ENCODE results near the gene TNFRSF18. TPM values are rescaled to one million over a fixed set of nuclear protein-coding genes. Genes with fewer than 3 reads are reported as not detected.
A peak's percentile ranks its signal among the peaks of the same experiment; 100 is the strongest.

The TNFRSF18 gene
- total and polyA plus RNA-seq, 7 experiments from 2014 or later: 0.32 to 81.7 (median 7.6) TPM; not detected in 3

DNA sequence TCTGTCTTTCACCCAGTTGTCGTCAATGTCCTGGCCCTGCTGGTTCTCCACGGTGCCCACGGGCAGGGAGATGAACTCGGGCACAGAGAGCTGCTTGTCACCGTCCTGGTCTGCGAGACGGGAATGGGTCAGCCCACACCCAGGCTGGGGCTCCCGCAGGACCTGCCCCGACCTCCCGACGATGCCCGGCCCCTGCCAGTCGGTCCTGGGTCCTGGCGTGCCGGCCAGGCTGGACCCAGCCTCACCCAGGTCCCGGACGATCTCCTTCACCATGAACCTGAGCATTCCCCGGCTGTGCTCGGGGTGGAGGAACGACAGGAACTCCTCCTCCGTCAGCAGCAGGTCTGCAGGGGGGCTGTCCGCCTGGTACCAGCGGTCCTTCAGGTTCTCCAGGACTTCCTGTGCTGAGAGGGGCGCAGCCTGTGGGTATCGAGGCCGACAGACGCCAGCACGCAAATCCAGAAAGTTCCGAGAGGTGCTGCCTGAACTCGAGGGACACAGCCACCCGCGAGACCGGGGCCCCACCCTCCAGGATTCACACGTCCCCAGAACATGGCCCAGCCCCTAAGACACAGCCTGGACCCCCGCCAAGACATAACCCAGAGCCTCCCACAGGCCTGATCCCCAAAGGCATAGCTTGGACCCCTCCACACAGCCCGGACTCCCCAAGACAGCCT lies 12.3 kb upstream of the TNFRSF18 start:
- ChIA-PET CTCF (interaction anchor here (0.8 kb wide), 1 partner anchor 223 kb away, joined by 3 read pairs; no protein-coding TSS in a partner anchor), POLR2A (no interaction called here)
- H3K27ac ChIP-seq (ENCODE audit: low read depth, low read length): no peak overlapping the region
- no peaks in the 10 kb centered on the region for H3K27me3 ChIP-seq (ENCODE audit: control insufficient read depth in 2 of 2, insufficient read depth in 2 of 2, low read length in 2 of 2)
- H3K4me1 ChIP-seq (ENCODE audit: control insufficient read depth in 2 of 2, insufficient read depth in 2 of 2, low read length in 2 of 2): peaks cover 6 to 17% of the 10 kb centered on the region in 2 donors
- H3K36me3 ChIP-seq (ENCODE audit: control insufficient read depth in 2 of 3, insufficient read depth in 3 of 3, low read length in 3 of 3): peaks cover 0 to 74% (median 3%) of the 10 kb centered on the region in 3 experiments
- ATAC-seq: no peak
- DNase-seq: no peak
- peak overlapping the region in 1 of 9 donors; percentile 13 for H3K27ac Mint-ChIP-seq
- peaks cover 0 to 40% (median 21%) of the 10 kb centered on the region in 7 donors for H3K4me1 Mint-ChIP-seq
- H3K4me3 Mint-ChIP-seq: peak overlapping the region in 2 of 10 donors; percentile 17 to 59
- intact Hi-C loops (cut with micrococcal nuclease): no loop called here
- H3K4me3 ChIP-seq (ENCODE audit: low read length): no peak overlapping the region
- H3K9me3 ChIP-seq (ENCODE audit: control insufficient read depth in 2 of 3, low read length in 3 of 3): no peaks in the 10 kb centered on the region
- no peaks in the 10 kb centered on the region for H3K27me3 Mint-ChIP-seq
- no peaks in the 10 kb centered on the region for H3K9me3 Mint-ChIP-seq
- peaks cover 5 to 24% (median 8%) of the 10 kb centered on the region in 5 donors for H3K36me3 Mint-ChIP-seq

DNA sequence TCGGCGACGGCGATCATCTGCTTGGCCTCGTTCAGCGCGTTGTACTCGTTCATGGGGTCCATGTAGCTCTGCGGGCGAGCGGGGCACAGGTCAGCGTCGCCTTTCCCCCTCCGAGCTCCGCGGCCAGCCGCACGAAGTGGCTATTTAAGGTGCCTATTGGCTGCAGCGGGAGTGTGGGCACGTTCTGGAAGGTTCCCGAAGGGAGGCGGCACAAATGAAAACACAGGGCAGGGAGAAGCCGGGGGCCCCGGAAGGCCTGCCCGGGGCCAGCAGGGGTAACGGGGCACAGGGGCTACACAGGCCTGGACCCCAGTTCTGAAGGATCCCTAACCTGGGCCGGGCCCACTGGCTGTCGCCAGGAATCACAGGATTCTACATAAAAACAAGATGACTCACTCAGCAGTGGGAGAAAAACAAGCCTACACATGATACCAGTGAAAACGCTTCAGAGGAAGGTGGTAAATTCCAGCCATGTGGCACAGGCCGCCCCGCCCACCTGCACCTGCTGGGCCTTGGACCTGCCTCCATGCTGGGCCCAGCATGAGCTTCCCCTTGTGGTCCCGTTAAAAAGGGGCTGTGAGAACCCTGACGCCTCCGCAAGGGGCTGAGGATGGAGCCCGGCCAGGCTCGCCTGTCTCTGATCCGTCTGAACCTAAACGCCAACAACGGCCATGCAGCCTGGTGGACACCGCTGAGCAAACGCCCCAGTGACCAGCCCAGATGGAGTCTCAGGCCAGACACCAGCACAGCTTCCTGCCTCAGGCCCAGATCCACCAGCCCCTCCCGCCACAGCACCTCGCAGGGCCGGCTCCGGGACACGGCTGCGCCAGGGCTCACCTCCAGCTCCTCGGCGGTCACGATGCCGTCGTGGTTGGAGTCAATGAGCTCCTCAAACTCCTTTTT lies 11.5 kb upstream of the TNFRSF18 start:
- ATAC-seq: no peak
- peak overlapping the region in 2 of 9 donors; percentile 25 to 46 for H3K27ac Mint-ChIP-seq
- no peak for DNase-seq
- Histone ChIP-seq H3K4me3 (ENCODE audit: low read length) (no peak overlapping the region), H3K36me3 (ENCODE audit: control insufficient read depth in 2 of 3, insufficient read depth in 3 of 3, low read length in 3 of 3) (peaks cover 0 to 67% (median 3%) of the 10 kb centered on the region in 3 experiments), H3K27ac (ENCODE audit: low read depth, low read length) (no peak overlapping the region), H3K9me3 (ENCODE audit: control insufficient read depth in 2 of 3, low read length in 3 of 3) (no peaks in the 10 kb centered on the region), H3K4me1 (ENCODE audit: control insufficient read depth in 2 of 2, insufficient read depth in 2 of 2, low read length in 2 of 2) (peaks cover 6 to 24% of the 10 kb centered on the region in 2 donors), H3K27me3 (ENCODE audit: control insufficient read depth in 2 of 2, insufficient read depth in 2 of 2, low read length in 2 of 2) (no peaks in the 10 kb centered on the region)
- ChIA-PET POLR2A (interaction anchor here (1.0 kb wide), 1 partner anchor 14 kb away, joined by 3 read pairs; no protein-coding TSS in a partner anchor), CTCF (interaction anchor here (0.8 kb wide), 1 partner anchor 224 kb away, joined by 3 read pairs; no protein-coding TSS in a partner anchor)
- peak overlapping the region in 1 of 10 donors; percentile 17 for H3K4me3 Mint-ChIP-seq
- no peaks in the 10 kb centered on the region for H3K27me3 Mint-ChIP-seq
- H3K36me3 Mint-ChIP-seq: peaks cover 2 to 21% (median 3%) of the 10 kb centered on the region in 5 donors
- H3K9me3 Mint-ChIP-seq: no peaks in the 10 kb centered on the region
- peaks cover 0 to 36% (median 20%) of the 10 kb centered on the region in 7 donors for H3K4me1 Mint-ChIP-seq
- intact Hi-C loops (cut with micrococcal nuclease): no loop called here

DNA sequence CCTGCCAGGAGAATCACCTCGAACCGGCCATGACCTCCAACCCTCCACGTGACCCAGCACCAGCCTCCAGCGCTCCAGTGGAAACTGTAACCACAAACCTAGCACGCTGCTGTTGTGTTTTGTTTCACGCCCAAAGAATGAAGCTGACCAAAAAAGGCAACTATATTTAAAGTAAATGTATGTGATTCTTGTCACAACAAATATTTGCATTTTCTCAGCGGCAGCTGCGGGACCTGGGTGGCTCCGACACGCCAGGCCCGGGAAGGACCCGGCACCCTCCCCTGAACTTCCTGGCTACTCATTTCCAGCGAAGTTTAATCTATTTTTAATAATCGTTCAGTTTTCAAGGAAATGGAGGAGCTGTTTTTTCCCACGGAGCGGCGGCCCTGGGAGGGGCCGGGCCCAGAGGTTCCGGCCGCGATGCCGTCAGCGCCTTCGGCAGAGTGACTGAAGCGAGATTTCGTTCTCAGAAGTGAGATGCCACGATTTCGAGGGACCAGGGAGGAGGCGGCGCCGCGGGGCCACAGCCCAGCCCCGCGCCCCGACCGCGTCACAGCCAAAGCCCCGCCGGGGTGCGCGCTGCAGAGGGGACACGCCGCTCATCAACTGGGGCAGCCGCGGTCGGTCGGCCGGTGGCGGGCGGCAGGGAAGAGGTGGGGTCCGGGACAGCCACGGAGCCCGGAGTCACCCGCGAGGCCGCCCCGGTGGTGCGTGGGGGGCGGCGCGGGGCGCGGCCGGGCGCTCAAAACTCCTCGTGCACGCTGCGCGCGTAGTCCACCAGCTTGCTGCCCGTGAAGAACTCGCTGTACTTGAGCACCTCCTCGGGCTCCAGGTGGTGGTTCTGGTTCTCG lies 10.6 kb upstream of the TNFRSF18 start:
- Histone ChIP-seq H3K27ac (ENCODE audit: low read depth, low read length) (no peak overlapping the region), H3K36me3 (ENCODE audit: control insufficient read depth in 2 of 3, insufficient read depth in 3 of 3, low read length in 3 of 3) (peaks cover 0 to 58% (median 0%) of the 10 kb centered on the region in 3 experiments), H3K4me3 (ENCODE audit: low read length) (no peak overlapping the region), H3K27me3 (ENCODE audit: control insufficient read depth in 2 of 2, insufficient read depth in 2 of 2, low read length in 2 of 2) (no peaks in the 10 kb centered on the region), H3K9me3 (ENCODE audit: control insufficient read depth in 2 of 3, low read length in 3 of 3) (no peaks in the 10 kb centered on the region), H3K4me1 (ENCODE audit: control insufficient read depth in 2 of 2, insufficient read depth in 2 of 2, low read length in 2 of 2) (peaks cover 6 to 24% of the 10 kb centered on the region in 2 donors)
- Mint-ChIP-seq H3K27ac (peak overlapping the region in 6 of 9 donors; percentile 5 to 89 (median 61)), H3K9me3 (no peaks in the 10 kb centered on the region), H3K27me3 (no peaks in the 10 kb centered on the region), H3K36me3 (peaks cover 0 to 18% (median 0%) of the 10 kb centered on the region in 5 donors), H3K4me3 (peak overlapping the region in 4 of 10 donors; percentile 13 to 55 (median 45)), H3K4me1 (peaks cover 0 to 33% (median 17%) of the 10 kb centered on the region in 7 donors)
- DNase-seq (no peak), ATAC-seq (peak; percentile 38)
- CTCF ChIA-PET: no interaction called here
- POLR2A ChIA-PET: interaction anchor here (1.0 kb wide), 1 partner anchor 13 kb away, joined by 3 read pairs; no protein-coding TSS in a partner anchor
- intact Hi-C loops (cut with micrococcal nuclease): no loop called here

DNA sequence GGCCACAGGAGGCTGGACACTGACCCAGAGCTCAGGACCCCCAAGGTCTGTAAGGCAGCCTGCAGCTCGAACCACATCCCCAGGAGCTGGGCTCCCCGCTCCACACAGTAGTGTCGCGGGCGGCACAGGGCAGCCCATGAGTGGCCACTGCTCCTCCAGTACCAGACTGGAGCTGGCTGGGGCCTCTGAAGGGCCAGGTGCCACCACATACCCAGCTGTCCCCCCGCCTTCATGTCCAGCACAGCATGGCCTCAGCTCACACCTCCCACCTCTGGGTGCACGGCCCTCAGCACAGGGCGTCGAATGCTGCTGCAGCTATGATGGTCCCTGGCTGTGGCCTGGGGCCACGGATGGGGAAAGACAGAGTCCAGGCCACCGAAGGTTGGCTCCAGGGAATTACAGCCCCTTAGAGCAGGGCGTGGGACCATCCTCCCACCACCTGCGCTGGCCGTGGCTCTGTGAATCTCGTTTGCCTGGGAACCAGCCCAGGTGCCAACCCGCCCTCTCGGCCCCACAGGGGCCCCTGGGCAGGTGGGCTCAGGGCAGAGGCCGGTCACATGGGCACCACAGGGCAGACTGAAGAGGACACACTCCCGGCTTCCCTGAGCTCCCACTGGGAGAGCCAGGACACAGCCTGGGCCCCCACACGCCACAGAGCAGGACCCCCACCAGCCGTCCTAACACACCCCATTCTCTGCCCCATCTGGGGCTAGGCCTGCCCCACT lies 9.7 kb upstream of the TNFRSF18 start:
- ChIA-PET POLR2A (interaction anchor here (0.7 kb wide), 1 partner anchor 20 kb away, joined by 4 read pairs; no protein-coding TSS in a partner anchor), CTCF (no interaction called here)
- Mint-ChIP-seq H3K36me3 (peaks cover 0 to 20% (median 0%) of the 10 kb centered on the region in 5 donors), H3K4me3 (peak overlapping the region in 2 of 10 donors; percentile 55 to 71), H3K27me3 (no peaks in the 10 kb centered on the region), H3K4me1 (peaks cover 0 to 28% (median 19%) of the 10 kb centered on the region in 7 donors), H3K9me3 (no peaks in the 10 kb centered on the region), H3K27ac (peak overlapping the region in 2 of 9 donors; percentile 83 to 89)
- Histone ChIP-seq H3K36me3 (ENCODE audit: control insufficient read depth in 2 of 3, insufficient read depth in 3 of 3, low read length in 3 of 3) (peaks cover 0 to 48% (median 0%) of the 10 kb centered on the region in 3 experiments), H3K4me3 (ENCODE audit: low read length) (no peak overlapping the region), H3K4me1 (ENCODE audit: control insufficient read depth in 2 of 2, insufficient read depth in 2 of 2, low read length in 2 of 2) (peaks cover 6 to 24% of the 10 kb centered on the region in 2 donors), H3K9me3 (ENCODE audit: control insufficient read depth in 2 of 3, low read length in 3 of 3) (no peaks in the 10 kb centered on the region), H3K27ac (ENCODE audit: low read depth, low read length) (no peak overlapping the region), H3K27me3 (ENCODE audit: control insufficient read depth in 2 of 2, insufficient read depth in 2 of 2, low read length in 2 of 2) (no peaks in the 10 kb centered on the region)
- no peak for DNase-seq
- intact Hi-C loops (cut with micrococcal nuclease): no loop called here
- ATAC-seq: no peak

DNA sequence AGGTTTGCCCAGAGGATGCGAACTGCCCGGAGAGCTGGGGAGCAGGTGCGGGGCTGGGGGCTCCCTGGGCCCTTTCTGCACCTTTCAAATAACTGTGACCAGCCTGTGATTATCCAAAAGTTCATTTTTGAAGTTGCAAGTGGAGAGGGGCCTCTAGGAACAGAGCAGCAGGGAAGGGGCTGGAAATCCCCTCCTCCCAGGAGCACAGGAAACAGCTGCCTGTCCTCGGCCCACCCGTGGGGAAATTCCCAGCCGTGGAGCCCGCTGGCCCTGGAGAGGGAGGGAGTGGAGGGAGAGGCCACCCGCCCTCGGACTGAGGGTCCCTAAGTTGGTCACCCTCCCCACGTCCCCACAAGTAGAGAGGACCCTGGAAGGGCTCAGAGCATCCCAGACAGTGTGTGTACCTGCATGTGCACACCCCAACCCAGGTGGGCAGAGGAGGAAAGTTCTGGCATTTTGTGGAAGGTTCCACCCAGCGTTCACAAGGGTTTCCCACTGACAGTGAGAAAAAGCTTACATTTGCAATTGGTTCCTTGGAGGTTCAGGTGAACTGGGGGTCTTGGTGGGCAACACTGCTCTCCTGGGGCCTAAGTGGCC lies 8.8 kb upstream of the TNFRSF18 start:
- Histone ChIP-seq H3K27me3 (ENCODE audit: control insufficient read depth in 2 of 2, insufficient read depth in 2 of 2, low read length in 2 of 2) (no peaks in the 10 kb centered on the region), H3K36me3 (ENCODE audit: control insufficient read depth in 2 of 3, insufficient read depth in 3 of 3, low read length in 3 of 3) (peaks cover 0 to 40% (median 0%) of the 10 kb centered on the region in 3 experiments), H3K4me1 (ENCODE audit: control insufficient read depth in 2 of 2, insufficient read depth in 2 of 2, low read length in 2 of 2) (peaks cover 6 to 24% of the 10 kb centered on the region in 2 donors), H3K9me3 (ENCODE audit: control insufficient read depth in 2 of 3, low read length in 3 of 3) (no peaks in the 10 kb centered on the region), H3K4me3 (ENCODE audit: low read length) (no peak overlapping the region), H3K27ac (ENCODE audit: low read depth, low read length) (peak overlapping the region; percentile 54)
- peaks cover 0 to 2% (median 0%) of the 10 kb centered on the region in 11 donors for H3K9me3 Mint-ChIP-seq
- no peak for ATAC-seq
- ChIA-PET POLR2A (interaction anchor here (0.7 kb wide), 1 partner anchor 19 kb away, joined by 4 read pairs; no protein-coding TSS in a partner anchor), CTCF (no interaction called here)
- peak overlapping the region in 6 of 9 donors; percentile 15 to 77 (median 42) for H3K27ac Mint-ChIP-seq
- peaks cover 0 to 26% (median 19%) of the 10 kb centered on the region in 7 donors for H3K4me1 Mint-ChIP-seq
- intact Hi-C loops (cut with micrococcal nuclease): no loop called here
- peak in 1 of 9 donors; percentile 63 for DNase-seq
- peak overlapping the region in 4 of 10 donors; percentile 9 to 80 (median 52) for H3K4me3 Mint-ChIP-seq
- H3K36me3 Mint-ChIP-seq: peaks cover 0 to 15% (median 0%) of the 10 kb centered on the region in 5 donors
- no peaks in the 10 kb centered on the region for H3K27me3 Mint-ChIP-seq

All from naive thymus-derived CD4-positive, alpha-beta T cell (primary cell).